ENCODE results near the gene GAD1.

DNA sequence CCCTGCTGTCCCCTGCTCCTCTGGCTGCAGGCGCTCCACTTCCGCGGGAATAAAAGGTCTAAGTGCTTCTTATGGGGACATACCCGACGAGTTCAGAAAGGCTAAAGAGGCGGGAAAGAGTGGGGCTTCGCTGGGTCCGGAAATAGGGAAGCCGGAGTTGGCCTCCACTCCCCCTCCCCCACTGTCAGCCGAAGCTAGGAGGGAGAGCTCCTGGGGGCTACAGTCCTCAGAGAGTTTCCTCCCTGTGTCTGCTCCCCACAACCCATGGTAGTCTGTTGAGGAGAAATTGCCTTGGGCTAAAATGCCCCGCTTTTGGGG, 7.2 kb downstream of the GAD1 start:
- no peak for TF ChIP-seq EZH2 (IDR thresholded peaks at IDR 0.05; ENCODE audit: borderline replicate concordance, low read depth, low read length, poor library complexity, severe bottlenecking)
- TF ChIP-seq, protein P1, sequence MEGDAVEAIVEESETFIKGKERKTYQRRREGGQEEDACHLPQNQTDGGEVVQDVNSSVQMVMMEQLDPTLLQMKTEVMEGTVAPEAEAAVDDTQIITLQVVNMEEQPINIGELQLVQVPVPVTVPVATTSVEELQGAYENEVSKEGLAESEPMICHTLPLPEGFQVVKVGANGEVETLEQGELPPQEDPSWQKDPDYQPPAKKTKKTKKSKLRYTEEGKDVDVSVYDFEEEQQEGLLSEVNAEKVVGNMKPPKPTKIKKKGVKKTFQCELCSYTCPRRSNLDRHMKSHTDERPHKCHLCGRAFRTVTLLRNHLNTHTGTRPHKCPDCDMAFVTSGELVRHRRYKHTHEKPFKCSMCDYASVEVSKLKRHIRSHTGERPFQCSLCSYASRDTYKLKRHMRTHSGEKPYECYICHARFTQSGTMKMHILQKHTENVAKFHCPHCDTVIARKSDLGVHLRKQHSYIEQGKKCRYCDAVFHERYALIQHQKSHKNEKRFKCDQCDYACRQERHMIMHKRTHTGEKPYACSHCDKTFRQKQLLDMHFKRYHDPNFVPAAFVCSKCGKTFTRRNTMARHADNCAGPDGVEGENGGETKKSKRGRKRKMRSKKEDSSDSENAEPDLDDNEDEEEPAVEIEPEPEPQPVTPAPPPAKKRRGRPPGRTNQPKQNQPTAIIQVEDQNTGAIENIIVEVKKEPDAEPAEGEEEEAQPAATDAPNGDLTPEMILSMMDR (conservative IDR thresholded peaks at IDR 0.05; ENCODE audit: low read depth, low read length) = no peak

Measured in A673 (cell line).